Testis (tissue), 3 donors: ENCODE data around the gene HTT. TPM values are rescaled to one million over a fixed set of nuclear protein-coding genes. Genes with fewer than 3 reads are reported as not detected.

Experiments used
- DNase-seq: peaks from one replicate; pipeline ENCODE4 v3.0.0-alpha.2; 2019
- H3K27ac ChIP-seq, 2 donors: fragments of 200-600 bp; sonication (generic); one replicate each; pipeline ENCODE4 v1.5.1; 2019
- H3K27me3 ChIP-seq: fragments of 200-600 bp; sonication (generic); one replicate; pipeline ENCODE4 v1.5.1; 2019
- H3K36me3 ChIP-seq: fragments of 200-600 bp; sonication (generic); one replicate; pipeline ENCODE4 v1.5.1; 2017; ENCODE audit warnings: low read depth; ENCODE audit errors: missing control alignments
- H3K4me1 ChIP-seq: fragments of 200-600 bp; sonication (generic); one replicate; pipeline ENCODE4 v1.5.1; 2019
- H3K4me3 ChIP-seq, 2 donors: fragments of 200-600 bp; sonication (generic); one replicate each; pipeline ENCODE4 v1.5.1; 2017 to 2019
- H3K9me3 ChIP-seq: fragments of 200-600 bp; sonication (generic); one replicate; pipeline ENCODE4 v1.5.1; 2017
- POLR2A ChIP-seq: fragments of 450-650 bp; IDR thresholded peaks from one replicate; pipeline ENCODE4 v1.6.1; 2017; ENCODE audit warnings: antibody characterized with exemption, mild to moderate bottlenecking, moderate library complexity
- WGBS, 2 donors: methylation state at CpG; one replicate each; pipeline ENCODE4 v1.1.5; 2018; 5-methylcytosine and 5-hydroxymethylcytosine counted together
- intact Hi-C: fragments of 100-400 bp; cut with DNase I; formaldehyde crosslinking; loops from one replicate; pipeline ENCODE4 v1.15.1; 2023; ENCODE audit warnings: low total_unique reads
- polyA plus RNA-seq: library from polyadenylated mRNA; stranded (reverse); fragments of 350-450 nt; fragmentation: Illumina TruSeq; extraction: RNeasy Lipid Tissue Mini Kit (QIAGEN cat#74804); gene quantifications from one replicate; pipeline ENCODE4 v1.2.3, GENCODE V29; 2014; ENCODE audit warnings: low read depth, low replicate concordance; ENCODE audit not compliant: insufficient read depth
- total RNA-seq, 2 donors: library from RNA; depleted of rRNA; stranded (reverse); fragments of >200 nt; gene quantifications; one replicate each; pipeline ENCODE4 v1.2.3, GENCODE V29; 2016
- TF ChIP-seq, protein P1 (sequence below), 3 experiments: fragments of 450-650 bp in 2 of 3; fragments of 200-600 bp in 1 of 3; sonication (generic) in 1 of 3; IDR thresholded peaks; one replicate each; pipeline ENCODE4 v1.5.1; 2016 to 2019; ENCODE audit warnings: antibody characterized with exemption in 3 of 3, mild to moderate bottlenecking in 2 of 3, moderate library complexity in 1 of 3

The HTT gene
- total and polyA plus RNA-seq, 3 donors from 2014 or later = 45.2 to 168 (median 146) TPM

DNA sequence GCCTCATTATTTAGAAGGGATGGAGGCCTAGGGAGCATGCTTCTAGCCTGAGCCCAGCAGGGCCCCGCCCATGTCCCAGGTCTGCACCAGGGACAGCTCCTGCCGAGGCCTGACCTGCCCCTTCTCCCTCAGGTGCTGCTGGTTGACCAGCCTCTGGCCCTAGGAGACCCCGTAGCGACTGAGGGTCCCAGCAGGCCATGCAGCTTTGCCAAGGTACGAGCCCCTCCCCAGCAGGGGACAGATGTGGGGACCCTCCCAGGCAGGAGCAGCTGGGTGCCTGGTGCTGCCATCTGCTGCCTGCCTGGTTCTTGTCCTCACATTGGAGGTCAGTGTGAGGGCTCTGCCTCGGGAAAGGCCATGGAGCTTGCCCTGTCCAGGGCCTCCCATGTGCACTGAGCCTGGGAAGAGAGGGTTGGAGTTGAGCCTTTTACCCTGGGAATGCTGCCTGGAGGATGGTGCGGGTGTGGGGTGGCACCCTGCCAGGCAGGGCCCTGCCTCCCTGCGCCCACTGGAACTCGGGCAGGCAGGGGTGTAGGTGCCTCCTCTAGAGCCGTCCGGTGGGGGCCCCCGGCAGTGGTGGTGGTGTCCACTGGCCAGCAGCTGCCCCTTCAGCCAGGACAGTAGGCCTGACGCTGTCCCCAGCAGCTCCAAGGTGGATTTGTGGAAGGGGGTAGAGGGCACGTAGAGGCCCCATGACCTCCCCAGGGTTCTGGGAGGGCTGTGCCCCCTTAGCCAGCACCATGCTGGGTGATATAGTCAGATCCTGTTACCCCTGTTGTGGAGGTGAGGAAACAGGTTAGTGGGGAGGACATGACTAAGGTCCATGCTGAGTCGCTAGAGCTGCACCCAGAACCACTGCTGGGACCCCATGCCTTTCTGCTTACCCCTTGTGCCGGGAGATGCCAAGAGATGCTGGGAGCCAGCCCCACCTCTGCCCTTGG, 172.2 kb downstream of the HTT start:
- WGBS, 2 donors = 85 to 92% methylated on average over 2 to 16 of the region's 16 CpGs
- no peaks in the 10 kb centered on the region for H3K9me3 ChIP-seq
- H3K4me1 ChIP-seq = no peaks in the 10 kb centered on the region
- DNase-seq = no peak
- H3K27ac ChIP-seq = no peak overlapping the region
- TF ChIP-seq POLR2A = no peak
- TF ChIP-seq, protein P1, sequence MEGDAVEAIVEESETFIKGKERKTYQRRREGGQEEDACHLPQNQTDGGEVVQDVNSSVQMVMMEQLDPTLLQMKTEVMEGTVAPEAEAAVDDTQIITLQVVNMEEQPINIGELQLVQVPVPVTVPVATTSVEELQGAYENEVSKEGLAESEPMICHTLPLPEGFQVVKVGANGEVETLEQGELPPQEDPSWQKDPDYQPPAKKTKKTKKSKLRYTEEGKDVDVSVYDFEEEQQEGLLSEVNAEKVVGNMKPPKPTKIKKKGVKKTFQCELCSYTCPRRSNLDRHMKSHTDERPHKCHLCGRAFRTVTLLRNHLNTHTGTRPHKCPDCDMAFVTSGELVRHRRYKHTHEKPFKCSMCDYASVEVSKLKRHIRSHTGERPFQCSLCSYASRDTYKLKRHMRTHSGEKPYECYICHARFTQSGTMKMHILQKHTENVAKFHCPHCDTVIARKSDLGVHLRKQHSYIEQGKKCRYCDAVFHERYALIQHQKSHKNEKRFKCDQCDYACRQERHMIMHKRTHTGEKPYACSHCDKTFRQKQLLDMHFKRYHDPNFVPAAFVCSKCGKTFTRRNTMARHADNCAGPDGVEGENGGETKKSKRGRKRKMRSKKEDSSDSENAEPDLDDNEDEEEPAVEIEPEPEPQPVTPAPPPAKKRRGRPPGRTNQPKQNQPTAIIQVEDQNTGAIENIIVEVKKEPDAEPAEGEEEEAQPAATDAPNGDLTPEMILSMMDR (IDR thresholded peaks at IDR 0.05) = no peak
- intact Hi-C loops = no loop called here
- no peaks in the 10 kb centered on the region for H3K36me3 ChIP-seq
- H3K27me3 ChIP-seq = no peaks in the 10 kb centered on the region
- no peak overlapping the region for H3K4me3 ChIP-seq

DNA sequence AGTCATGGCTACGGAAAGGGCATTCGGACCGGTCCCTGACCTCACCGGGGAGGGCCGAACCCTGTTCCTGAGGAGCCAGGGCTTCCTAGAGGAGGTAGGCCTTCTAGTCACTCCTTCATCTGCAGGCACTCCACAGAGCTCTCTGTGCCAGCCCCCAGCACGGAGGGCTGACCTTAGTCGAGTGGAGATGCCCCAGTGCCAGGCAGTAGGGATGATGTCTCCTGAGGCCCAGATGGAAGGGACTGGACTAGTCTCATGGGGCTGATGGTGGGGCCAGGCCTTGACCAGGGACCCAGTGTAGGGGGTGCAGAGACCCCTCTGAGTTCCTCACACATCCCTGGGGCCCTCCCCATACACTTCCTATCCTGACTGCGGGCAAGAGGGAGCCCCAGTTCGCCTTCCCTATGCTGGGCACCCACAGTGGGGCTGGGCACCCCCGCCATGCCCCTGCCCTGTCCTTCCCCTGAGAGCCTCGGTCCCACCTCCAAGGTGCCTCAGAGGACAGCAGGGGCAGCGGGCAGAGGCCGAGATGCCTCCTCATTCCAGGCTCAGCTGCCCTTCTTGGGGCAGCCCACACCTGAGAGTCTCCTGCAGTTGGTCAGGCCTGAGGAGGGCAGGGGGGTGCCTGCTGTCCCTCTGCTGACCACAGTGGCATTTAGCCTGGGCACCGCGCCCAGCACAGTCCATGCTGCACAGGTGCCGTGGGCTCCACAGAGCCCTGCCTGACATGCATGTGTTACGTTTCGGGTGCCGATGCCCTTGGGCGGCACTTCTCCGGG, 173.1 kb downstream of the HTT start:
- TF ChIP-seq, protein P1 (IDR thresholded peaks at IDR 0.05) = no peak
- no peak for TF ChIP-seq POLR2A
- intact Hi-C loops = no loop called here

GRCh38 chr4:3248178-3248480, 173.6 kb downstream of the HTT start:
- intact Hi-C loops = no loop called here
- H3K27me3 ChIP-seq = no peaks in the 10 kb centered on the region
- H3K9me3 ChIP-seq = no peaks in the 10 kb centered on the region
- no peaks in the 10 kb centered on the region for H3K36me3 ChIP-seq
- TF ChIP-seq, protein P1 (IDR thresholded peaks at IDR 0.05) = no peak
- TF ChIP-seq POLR2A = no peak
- 96 to 100% methylated on average over 1 to 14 of the region's 14 CpGs for WGBS, 2 donors
- no peak overlapping the region for H3K27ac ChIP-seq
- no peak for DNase-seq
- H3K4me3 ChIP-seq = no peak overlapping the region
- H3K4me1 ChIP-seq = no peaks in the 10 kb centered on the region

More for the DNA sequence above, 173.1 kb downstream of the HTT start:
- Histone ChIP-seq H3K27me3 (no peaks in the 10 kb centered on the region), H3K9me3 (no peaks in the 10 kb centered on the region), H3K36me3 (no peaks in the 10 kb centered on the region), H3K27ac (no peak overlapping the region), H3K4me1 (no peaks in the 10 kb centered on the region), H3K4me3 (no peak overlapping the region)
- 93 to 94% methylated on average over 6 to 21 of the region's 21 CpGs for WGBS, 2 donors
- DNase-seq = no peak

GRCh38 chr4:3248811-3249661, 174.6 kb downstream of the HTT start, which contains the start of gene MSANTD1:
TSS of gene MSANTD1 (plus strand) at chr4:3249159. CDS start at chr4:3249223, 64 bp downstream.
- DNase-seq = no peak

More at GRCh38 chr4:3248811-3249661, 174.6 kb downstream of the HTT start, which contains the start of gene MSANTD1:
- TF ChIP-seq, protein P1 (IDR thresholded peaks at IDR 0.05) = no peak
- no peak for TF ChIP-seq POLR2A
- Histone ChIP-seq H3K27me3 (no peaks in the 10 kb centered on the region), H3K4me3 (no peak within 1 kb of the TSS), H3K4me1 (no peaks in the 10 kb centered on the region), H3K9me3 (no peaks in the 10 kb centered on the region), H3K36me3 (no peaks in the 10 kb centered on the region), H3K27ac (no peak within 1 kb of the TSS)
- intact Hi-C loops = no loop called here
- WGBS, 2 donors = 89 to 92% methylated on average over 51 to 72 of the region's 72 CpGs
